Esophagus muscularis mucosa (tissue), 3 donors: ENCODE data around the gene PIGC.

Experiments used
- EP300 ChIP-seq: sonication (generic); formaldehyde crosslinking; IDR thresholded peaks from one replicate; pipeline ENCODE4 v1.6.1; 2017; ENCODE audit warnings: antibody characterized with exemption
- TF ChIP-seq, protein P1 (sequence below), 3 experiments: fragments of 200-600 bp in 2 of 3; fragments of 450-650 bp in 1 of 3; sonication (generic) in 2 of 3; IDR thresholded peaks; one replicate each; pipeline ENCODE4 v1.5.1; 2017 to 2019; ENCODE audit warnings: antibody characterized with exemption in 3 of 3, mild to moderate bottlenecking in 2 of 3, moderate library complexity in 1 of 3

DNA sequence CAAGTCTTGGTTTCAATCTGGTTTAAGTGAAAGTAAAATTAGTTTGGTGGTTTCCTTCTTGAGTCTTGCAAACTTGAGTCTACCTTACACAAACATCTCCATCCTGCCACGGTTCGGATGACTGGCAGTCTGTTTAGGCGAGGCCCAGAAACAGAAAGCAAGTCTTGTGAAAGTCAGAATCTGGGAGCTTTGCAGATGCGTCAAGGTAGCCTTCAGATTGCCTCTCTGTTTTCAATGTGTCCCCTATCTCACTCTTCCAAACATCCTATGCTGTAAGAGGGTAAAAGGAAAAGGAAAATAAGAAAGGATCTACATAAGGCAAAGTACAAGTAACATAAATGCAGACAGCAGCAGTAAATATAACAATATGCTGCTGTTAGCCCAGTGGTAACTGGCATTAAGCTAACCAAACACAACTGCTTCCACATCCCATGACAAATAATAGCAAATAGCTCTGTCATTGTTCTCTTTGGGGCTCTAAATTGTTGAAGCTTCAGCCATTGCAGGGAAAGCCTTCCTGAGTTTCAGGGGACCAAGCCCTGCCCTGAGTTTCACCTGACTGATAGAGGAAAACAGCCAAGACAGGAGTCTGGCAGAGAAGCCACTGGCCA, 49.6 kb downstream of the PIGC start:
- TF ChIP-seq, protein P1, sequence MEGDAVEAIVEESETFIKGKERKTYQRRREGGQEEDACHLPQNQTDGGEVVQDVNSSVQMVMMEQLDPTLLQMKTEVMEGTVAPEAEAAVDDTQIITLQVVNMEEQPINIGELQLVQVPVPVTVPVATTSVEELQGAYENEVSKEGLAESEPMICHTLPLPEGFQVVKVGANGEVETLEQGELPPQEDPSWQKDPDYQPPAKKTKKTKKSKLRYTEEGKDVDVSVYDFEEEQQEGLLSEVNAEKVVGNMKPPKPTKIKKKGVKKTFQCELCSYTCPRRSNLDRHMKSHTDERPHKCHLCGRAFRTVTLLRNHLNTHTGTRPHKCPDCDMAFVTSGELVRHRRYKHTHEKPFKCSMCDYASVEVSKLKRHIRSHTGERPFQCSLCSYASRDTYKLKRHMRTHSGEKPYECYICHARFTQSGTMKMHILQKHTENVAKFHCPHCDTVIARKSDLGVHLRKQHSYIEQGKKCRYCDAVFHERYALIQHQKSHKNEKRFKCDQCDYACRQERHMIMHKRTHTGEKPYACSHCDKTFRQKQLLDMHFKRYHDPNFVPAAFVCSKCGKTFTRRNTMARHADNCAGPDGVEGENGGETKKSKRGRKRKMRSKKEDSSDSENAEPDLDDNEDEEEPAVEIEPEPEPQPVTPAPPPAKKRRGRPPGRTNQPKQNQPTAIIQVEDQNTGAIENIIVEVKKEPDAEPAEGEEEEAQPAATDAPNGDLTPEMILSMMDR (IDR thresholded peaks at IDR 0.05): no peak
- no peak for TF ChIP-seq EP300
